Retinal pigment epithelial cell (primary cell): ENCODE results near the gene MRPS14.

ENCODE experiments used
- DNase-seq: peaks from one replicate; pipeline ENCODE4 v3.0.0-alpha.2; 2010; ENCODE audit warnings: low read depth
- H3K4me3 ChIP-seq: 2 replicates; pipeline ENCODE4 v1.5.1; 2011; ENCODE audit warnings: mild to moderate bottlenecking, low read length, control low read depth, moderate library complexity
- CTCF ChIP-seq: conservative IDR thresholded peaks from 2 replicates; pipeline ENCODE4 v1.5.1; 2011; ENCODE audit warnings: low read depth, low read length, control low read depth, inconsistent platforms

The MRPS14 gene

GRCh38 chr1:175023043-175023921, at the start of gene MRPS14:
TSS of gene MRPS14 (minus strand) at chr1:175023425. CDS start at chr1:175023408, 17 bp downstream.
- H3K4me3 ChIP-seq: peak within 1 kb of the TSS; percentile 97
- TF ChIP-seq CTCF: no peak
- DNase-seq: peak; percentile 92

GRCh38 chr1:175072099-175072951, 49.1 kb upstream of the MRPS14 start:
- no peak overlapping the region for H3K4me3 ChIP-seq
- no peak for DNase-seq
- TF ChIP-seq CTCF: no peak

DNA sequence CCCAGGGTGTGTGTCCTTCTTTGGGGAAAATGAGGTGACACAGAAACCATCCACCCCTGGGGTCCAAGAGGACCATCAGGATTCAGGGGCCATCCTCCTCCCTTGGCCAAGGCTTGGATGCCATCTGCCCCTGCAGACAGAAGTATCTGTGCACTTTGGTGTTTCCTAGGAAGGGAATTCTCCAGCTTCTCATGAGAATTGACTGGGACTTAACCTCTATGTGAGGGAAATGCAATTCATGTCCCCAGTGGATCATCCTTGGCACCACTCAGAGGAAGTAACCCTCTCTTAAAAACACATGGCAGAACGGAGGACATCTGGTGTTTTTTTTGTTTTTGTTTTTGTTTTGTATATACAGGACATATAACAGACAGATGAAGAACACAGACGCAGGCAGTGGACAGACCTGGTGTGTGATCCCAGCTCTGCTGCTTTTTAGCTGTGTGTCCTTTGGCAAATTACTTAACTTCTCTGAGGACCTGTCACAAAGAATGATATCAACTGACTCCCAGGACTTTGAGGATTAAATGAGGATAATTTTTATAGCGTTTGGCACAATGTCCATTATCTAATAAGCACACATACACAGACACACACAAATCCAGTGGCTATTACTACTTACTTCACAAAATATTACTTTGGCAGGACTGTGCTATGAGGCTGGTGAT, 48.2 kb upstream of the MRPS14 start:
- no peak for TF ChIP-seq CTCF
- no peak for DNase-seq
- no peak overlapping the region for H3K4me3 ChIP-seq

GRCh38 chr1:175070818-175071217, 47.6 kb upstream of the MRPS14 start:
- TF ChIP-seq CTCF: no peak
- H3K4me3 ChIP-seq: no peak overlapping the region
- no peak for DNase-seq

- no peak for TF ChIP-seq CTCF
- no peak for DNase-seq
- H3K4me3 ChIP-seq: no peak within 1 kb of the TSS
Measured at GRCh38 chr1:175067362-175068106, 44.3 kb upstream of the MRPS14 start, which contains the start of gene TNN. TSS of gene TNN (plus strand) at chr1:175067833. CDS start at chr1:175077419, 9,586 bp downstream.

GRCh38 chr1:175062858-175063257, 39.6 kb upstream of the MRPS14 start:
- DNase-seq: no peak
- TF ChIP-seq CTCF: no peak

More at GRCh38 chr1:175062858-175063257, 39.6 kb upstream of the MRPS14 start:
- H3K4me3 ChIP-seq: no peak overlapping the region
